ENCODE measurements around the gene NCKAP5. TPM values are rescaled to one million over a fixed set of nuclear protein-coding genes. Genes with fewer than 3 reads are reported as not detected.

The NCKAP5 gene
- total RNA-seq, 4 donors from 2014 or later, result 0.55 to 6.6 (median 3.3) TPM; not detected in 1

GRCh38 chr2:133484106-133484505 lies 84.2 kb downstream of the NCKAP5 start:
- H3K27me3 ChIP-seq, result no peaks in the 10 kb centered on the region
- no peak for TF ChIP-seq POLR2A (IDR thresholded peaks at IDR 0.05)
- TF ChIP-seq, protein P1, sequence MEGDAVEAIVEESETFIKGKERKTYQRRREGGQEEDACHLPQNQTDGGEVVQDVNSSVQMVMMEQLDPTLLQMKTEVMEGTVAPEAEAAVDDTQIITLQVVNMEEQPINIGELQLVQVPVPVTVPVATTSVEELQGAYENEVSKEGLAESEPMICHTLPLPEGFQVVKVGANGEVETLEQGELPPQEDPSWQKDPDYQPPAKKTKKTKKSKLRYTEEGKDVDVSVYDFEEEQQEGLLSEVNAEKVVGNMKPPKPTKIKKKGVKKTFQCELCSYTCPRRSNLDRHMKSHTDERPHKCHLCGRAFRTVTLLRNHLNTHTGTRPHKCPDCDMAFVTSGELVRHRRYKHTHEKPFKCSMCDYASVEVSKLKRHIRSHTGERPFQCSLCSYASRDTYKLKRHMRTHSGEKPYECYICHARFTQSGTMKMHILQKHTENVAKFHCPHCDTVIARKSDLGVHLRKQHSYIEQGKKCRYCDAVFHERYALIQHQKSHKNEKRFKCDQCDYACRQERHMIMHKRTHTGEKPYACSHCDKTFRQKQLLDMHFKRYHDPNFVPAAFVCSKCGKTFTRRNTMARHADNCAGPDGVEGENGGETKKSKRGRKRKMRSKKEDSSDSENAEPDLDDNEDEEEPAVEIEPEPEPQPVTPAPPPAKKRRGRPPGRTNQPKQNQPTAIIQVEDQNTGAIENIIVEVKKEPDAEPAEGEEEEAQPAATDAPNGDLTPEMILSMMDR (IDR thresholded peaks at IDR 0.05), result no peak
- no peak for DNase-seq
- H3K4me3 ChIP-seq, result no peak overlapping the region
- no peaks in the 10 kb centered on the region for H3K4me1 ChIP-seq
- H3K36me3 ChIP-seq, result no peaks in the 10 kb centered on the region
- no peak overlapping the region for H3K27ac ChIP-seq
- H3K9me3 ChIP-seq, result no peaks in the 10 kb centered on the region
- intact Hi-C loops (cut with DNase I; ENCODE audit: low total_unique reads), result no loop called here

DNA sequence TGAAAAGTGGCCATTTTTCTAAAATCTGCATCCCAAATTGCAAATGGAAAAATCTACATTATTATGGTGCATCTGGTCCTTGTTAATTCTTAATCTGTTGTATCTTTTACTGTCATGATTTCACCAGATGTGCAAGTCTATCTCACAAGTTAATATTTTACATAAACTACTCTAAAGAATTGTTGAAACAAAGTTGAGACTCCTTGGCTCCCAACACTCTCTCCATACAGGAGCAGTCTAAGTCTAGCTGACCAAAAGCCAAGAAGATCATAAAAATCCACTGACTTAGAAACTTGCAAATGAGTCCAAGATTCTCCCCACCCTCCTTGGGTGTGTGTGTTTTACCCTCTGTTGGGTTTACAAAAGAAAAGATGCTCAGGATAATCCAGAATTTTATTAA lies 85.1 kb downstream of the NCKAP5 start:
- H3K27me3 ChIP-seq, result no peaks in the 10 kb centered on the region
- intact Hi-C loops (cut with DNase I; ENCODE audit: low total_unique reads), result no loop called here
- no peaks in the 10 kb centered on the region for H3K36me3 ChIP-seq
- H3K4me3 ChIP-seq, result no peak overlapping the region
- H3K27ac ChIP-seq, result no peak overlapping the region
- no peaks in the 10 kb centered on the region for H3K9me3 ChIP-seq
- H3K4me1 ChIP-seq, result no peaks in the 10 kb centered on the region
- TF ChIP-seq POLR2A (IDR thresholded peaks at IDR 0.05), result no peak
- TF ChIP-seq, protein P1 (IDR thresholded peaks at IDR 0.05), result no peak
- DNase-seq, result no peak

- Histone ChIP-seq H3K9me3 (no peaks in the 10 kb centered on the region), H3K27me3 (no peaks in the 10 kb centered on the region), H3K4me1 (no peaks in the 10 kb centered on the region), H3K4me3 (no peak overlapping the region), H3K27ac (no peak overlapping the region), H3K36me3 (no peaks in the 10 kb centered on the region)
- intact Hi-C loops (cut with DNase I; ENCODE audit: low total_unique reads), result no loop called here
- DNase-seq, result no peak
- TF ChIP-seq, protein P1 (IDR thresholded peaks at IDR 0.05), result no peak
- TF ChIP-seq POLR2A (IDR thresholded peaks at IDR 0.05), result no peak
Observed at GRCh38 chr2:133480707-133481429, 87.4 kb downstream of the NCKAP5 start.

- no peak overlapping the region for H3K27ac ChIP-seq
- no peak for TF ChIP-seq POLR2A (IDR thresholded peaks at IDR 0.05)
- TF ChIP-seq, protein P1 (IDR thresholded peaks at IDR 0.05), result no peak
- intact Hi-C loops (cut with DNase I; ENCODE audit: low total_unique reads), result no loop called here
Observed at GRCh38 chr2:133477616-133477990, 90.7 kb downstream of the NCKAP5 start.

GRCh38 chr2:133476931-133477615 lies 91.2 kb downstream of the NCKAP5 start:
- TF ChIP-seq POLR2A (IDR thresholded peaks at IDR 0.05), result no peak
- TF ChIP-seq, protein P1 (IDR thresholded peaks at IDR 0.05), result no peak
- no peaks in the 10 kb centered on the region for H3K27me3 ChIP-seq
- no peak overlapping the region for H3K4me3 ChIP-seq
- intact Hi-C loops (cut with DNase I; ENCODE audit: low total_unique reads), result no loop called here
- no peaks in the 10 kb centered on the region for H3K4me1 ChIP-seq
- H3K9me3 ChIP-seq, result no peaks in the 10 kb centered on the region
- no peak for DNase-seq
- no peak overlapping the region for H3K27ac ChIP-seq
- H3K36me3 ChIP-seq, result no peaks in the 10 kb centered on the region

More at GRCh38 chr2:133477616-133477990, 90.7 kb downstream of the NCKAP5 start:
- DNase-seq, result no peak
- Histone ChIP-seq H3K27me3 (no peaks in the 10 kb centered on the region), H3K9me3 (no peaks in the 10 kb centered on the region), H3K4me1 (no peaks in the 10 kb centered on the region), H3K4me3 (no peak overlapping the region), H3K36me3 (no peaks in the 10 kb centered on the region)
